ENCODE measurements around the gene ASAP2.
A peak's percentile ranks its signal among the peaks of the same experiment; 100 is the strongest.

ASAP2 gene

GRCh38 chr2:9373476-9373875, 166.9 kb downstream of the ASAP2 start:
- no peak overlapping the region for H3K4me3 ChIP-seq (ENCODE audit: low read depth, low read length)
- no peak for TF ChIP-seq CTCF (IDR thresholded peaks at IDR 0.05; ENCODE audit: borderline replicate concordance, insufficient read depth, low read depth, low read length)

- H3K4me3 ChIP-seq (ENCODE audit: low read depth, low read length), result no peak overlapping the region
- TF ChIP-seq CTCF (IDR thresholded peaks at IDR 0.05; ENCODE audit: borderline replicate concordance, insufficient read depth, low read depth, low read length), result no peak
Measured at GRCh38 chr2:9374071-9374730, 167.6 kb downstream of the ASAP2 start.

GRCh38 chr2:9375857-9376428, 169.3 kb downstream of the ASAP2 start:
- TF ChIP-seq CTCF (IDR thresholded peaks at IDR 0.05; ENCODE audit: borderline replicate concordance, insufficient read depth, low read depth, low read length), result peak; percentile 36; the same call in 1 of the 2 replicates
- H3K4me3 ChIP-seq (ENCODE audit: low read depth, low read length), result no peak overlapping the region

- no peak overlapping the region for H3K4me3 ChIP-seq (ENCODE audit: low read depth, low read length)
Measured at GRCh38 chr2:9377461-9378097, 171.0 kb downstream of the ASAP2 start.

GRCh38 chr2:9378433-9379390, 172.1 kb downstream of the ASAP2 start:
- no peak overlapping the region for H3K4me3 ChIP-seq (ENCODE audit: low read depth, low read length)
- no peak for TF ChIP-seq CTCF (IDR thresholded peaks at IDR 0.05; ENCODE audit: borderline replicate concordance, insufficient read depth, low read depth, low read length)

More at GRCh38 chr2:9377461-9378097, 171.0 kb downstream of the ASAP2 start:
- no peak for TF ChIP-seq CTCF (IDR thresholded peaks at IDR 0.05; ENCODE audit: borderline replicate concordance, insufficient read depth, low read depth, low read length)

- TF ChIP-seq CTCF (IDR thresholded peaks at IDR 0.05; ENCODE audit: borderline replicate concordance, insufficient read depth, low read depth, low read length), result no peak
- no peak overlapping the region for H3K4me3 ChIP-seq (ENCODE audit: low read depth, low read length)
Measured at GRCh38 chr2:9379391-9379755, 172.8 kb downstream of the ASAP2 start.

Data from GM12875 (cell line).